ENCODE measurements around the gene IFI6.
"Not testable (repeated sequence)": the region's sequence is repeated elsewhere in the genome, so short reads cannot be mapped to it uniquely, and the experiment has no call there.

IFI6 gene, protein sequence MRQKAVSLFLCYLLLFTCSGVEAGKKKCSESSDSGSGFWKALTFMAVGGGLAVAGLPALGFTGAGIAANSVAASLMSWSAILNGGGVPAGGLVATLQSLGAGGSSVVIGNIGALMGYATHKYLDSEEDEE

DNA sequence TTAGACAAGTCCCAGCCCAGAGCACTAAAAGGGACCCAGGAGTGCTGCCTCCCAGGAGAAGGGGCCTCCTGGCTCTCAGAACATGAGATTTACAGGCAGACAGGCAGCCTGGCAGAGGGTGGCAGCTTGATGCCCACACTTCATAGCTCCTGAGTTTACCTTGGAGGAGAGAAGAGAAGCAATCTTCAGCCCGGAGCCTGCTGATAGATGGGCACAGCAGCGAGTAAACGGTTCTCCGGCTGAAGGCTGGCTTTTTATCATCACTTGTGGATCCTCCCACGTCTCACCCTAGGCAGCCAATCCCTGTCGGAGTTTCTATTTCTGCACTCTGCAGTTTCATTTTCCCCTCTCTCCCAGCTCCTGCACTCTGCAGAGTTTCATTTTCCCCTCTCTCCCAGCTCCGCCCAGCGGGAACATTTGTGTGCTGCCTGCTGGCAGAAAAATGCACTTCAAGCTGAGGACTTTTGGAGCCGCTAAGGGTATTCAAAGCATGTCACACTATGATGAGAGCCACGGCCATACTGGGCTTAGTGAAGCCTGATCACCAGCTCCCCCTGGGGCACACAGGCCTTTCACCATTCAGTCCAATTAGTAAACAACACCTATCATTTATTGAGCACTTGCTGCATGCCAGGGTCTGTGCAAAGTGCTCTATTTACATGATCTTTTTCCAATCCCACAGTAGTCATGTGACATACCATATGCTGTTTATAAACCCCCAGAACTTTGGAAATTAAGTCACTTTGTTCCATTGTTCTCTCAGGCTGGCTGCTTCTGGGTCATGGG is at the start of gene IFI6:
Gene IFI6 (minus strand): TSS at position 229 of the 786 bp plus-strand sequence. CDS start 2,878 bp downstream, outside the sequence.
- DNase-seq, result peak; percentile 93

DNA sequence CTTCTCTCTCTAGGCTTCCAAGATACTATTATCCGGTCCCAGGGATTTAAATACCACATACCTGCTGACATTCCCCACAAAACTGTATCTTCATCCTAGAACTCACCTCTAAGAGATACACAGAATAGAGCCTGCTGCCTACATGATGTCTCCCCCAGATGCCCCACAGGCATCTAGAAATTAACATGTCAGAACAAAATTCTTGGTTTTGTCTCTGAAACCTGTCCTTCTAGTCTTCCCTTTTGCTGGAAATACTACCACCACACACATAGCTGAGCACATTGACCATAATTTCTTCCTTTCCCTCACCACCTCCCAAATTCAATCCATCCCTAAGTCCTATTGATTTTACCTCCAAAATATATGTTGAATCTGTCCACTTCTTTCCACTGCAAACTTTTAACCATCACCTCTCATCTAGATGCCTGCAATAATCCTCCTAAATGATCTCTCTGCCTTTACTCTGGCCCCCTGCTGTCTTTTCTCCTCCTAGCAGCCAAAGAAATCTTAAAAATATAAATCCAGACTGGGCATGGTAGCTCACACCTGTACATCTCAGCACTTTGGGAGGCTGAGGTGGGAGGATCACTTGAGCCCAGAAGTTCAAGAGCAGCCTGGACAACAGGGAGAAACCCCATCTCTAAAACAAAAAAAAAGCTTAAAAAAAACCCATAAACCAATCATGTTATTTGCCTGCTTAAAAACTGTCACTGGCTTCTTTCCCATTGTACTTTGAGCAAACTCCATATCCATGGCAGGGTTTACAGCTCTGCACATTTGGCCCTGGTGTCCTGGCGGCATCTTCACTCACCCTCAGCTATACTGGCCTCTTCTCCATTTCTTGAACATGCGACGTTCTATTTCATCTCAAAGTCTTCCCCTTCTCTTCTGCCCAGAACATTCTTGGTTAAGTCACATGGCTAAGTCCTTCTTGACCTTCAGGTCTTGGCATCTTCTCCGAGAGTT is 47.6 kb upstream of the IFI6 start:
- no peak for DNase-seq

DNA sequence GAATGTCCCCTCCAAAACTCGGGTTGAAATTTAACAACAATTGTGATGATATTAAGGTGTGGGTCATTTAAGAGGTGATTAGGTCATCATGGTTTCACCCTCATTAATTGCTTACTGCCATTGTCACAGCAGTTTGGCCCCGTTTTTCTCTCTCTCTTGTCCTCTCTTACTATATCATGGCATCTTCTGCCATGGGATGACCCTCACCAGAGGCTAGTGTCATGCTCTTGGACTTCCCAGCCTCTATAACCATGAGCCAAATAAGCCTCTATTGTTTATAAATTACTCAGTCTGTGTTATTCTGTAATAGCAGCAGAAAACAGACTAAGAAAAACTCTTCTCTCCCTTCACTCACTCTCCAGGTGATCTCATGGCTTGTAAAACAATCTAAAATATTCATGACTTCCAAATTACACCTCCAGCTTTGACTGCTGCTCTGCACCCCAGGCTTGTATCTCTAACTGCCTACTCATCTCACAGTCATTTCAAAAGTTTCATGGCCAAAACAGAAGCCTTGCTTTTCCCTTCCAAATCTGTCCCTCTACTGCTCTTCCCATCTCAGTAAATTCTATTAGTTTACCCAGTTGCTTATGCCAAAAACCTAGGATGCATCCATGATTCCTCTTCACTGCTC is 44.4 kb upstream of the IFI6 start:
- DNase-seq, result no peak

DNA sequence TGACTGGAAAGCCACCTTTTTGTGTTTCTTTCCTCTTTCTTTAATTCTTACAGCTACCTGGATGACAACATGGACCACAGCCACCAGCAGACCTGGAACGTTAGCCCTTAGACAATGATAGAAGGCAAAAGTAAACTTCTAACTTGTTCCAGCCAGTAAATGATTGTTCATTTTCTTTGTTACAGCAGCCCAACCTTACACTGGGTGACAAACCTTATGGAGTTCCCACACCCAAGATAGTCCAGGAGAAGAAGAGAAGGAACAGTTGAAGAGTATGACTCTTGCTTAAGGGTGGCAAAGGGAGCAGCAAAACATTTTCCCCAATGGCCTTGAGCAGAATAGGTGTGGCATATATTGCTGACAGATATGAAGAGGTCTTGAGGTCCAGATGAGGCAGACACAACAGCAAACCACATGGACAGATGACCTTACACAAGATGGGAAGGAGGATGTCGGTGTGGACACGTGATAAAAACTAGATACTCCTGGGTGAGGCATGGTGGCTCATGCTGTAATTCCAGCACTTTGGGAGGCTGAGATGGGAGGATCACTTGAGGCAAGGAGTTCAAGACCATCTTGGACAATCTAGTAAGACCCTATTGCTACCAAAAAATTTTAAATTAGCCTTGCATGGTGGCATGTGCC is 42.0 kb upstream of the IFI6 start:
- no peak for DNase-seq

DNA sequence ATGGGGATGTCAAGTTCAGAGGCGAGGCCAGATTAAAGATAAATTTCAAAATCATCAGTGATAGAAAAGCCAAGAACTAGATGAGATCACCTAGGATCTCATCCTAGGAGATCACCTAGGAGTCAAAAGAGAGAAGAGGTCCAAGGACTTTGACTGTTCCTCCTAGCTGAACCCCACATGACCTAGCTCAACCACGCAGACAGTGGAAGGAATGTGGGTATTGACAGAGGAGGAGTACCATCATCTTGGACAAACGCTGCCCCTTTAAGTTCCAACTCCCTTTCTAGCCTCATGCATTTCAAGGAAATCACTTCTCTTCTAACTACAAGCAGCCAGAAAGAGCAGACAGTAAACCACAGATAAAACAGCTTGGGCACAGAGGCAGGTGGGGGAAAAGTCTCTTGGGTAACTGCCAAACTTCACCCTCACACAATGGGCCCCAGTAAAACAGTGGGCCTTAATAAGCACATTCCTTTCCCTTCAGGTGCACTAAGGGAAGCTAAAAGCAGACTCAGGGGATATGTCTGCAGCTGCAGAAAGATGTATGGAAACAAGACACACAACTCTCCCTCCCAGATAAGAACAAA is 41.2 kb upstream of the IFI6 start:
- no peak for DNase-seq

DNA sequence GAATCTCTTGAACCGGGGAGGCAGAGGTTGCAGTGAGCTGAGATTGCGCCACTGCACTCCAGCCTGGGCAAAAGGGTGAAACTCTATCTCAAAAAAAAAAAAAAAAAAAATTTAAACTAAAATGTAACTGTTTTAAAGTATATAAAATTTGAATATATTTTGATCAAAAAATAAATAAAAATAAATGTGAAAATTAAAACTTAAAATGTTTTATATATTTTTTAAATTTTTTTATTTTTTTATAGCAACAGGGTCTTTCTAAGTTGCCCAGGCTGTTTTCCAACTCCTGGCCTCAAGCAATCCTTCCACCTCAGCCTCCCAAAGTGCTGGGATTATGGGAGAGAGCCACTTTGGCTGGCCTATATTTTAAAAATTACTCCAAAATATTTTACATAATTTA is 38.6 kb upstream of the IFI6 start:
- DNase-seq, result no peak

DNA sequence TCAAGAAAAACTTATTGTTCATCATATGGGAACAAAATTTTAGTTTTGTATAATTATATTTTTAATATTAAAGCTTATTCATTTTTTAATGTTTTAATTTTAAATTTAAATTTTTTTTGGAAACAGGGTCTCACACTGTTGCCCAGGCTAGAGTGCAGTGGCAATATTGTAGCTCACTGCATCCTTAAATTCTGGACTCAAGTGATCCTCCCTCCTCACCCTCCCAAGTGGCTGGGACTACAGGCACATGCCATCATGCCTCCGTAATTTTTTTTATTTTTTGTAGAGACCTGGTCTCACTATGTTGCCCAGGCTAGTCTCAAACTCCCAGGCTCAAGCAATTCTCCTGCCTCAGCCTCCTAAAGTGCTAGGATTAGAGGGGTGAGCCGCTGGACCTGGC is 33.6 kb upstream of the IFI6 start:
- DNase-seq, result no peak

DNA sequence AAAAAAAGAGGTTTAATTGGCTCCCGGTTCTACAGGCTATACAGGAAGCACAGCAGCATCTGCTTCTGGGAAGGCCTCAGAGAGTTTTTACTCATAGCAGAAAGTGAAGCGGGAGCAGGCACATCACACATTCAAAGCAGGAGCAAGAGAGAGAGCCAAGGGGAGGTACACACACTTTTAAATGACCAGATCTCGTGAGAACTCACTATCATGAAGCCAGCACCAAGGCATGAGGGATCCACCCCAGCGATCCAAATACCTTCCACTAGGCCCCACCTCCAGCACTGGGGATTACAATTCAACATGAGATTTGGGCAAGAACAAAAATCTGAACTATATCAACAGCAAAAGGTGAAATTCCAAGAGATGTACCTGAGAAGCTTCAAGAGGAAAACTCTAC is 33.0 kb upstream of the IFI6 start:
- DNase-seq, result no peak

DNA sequence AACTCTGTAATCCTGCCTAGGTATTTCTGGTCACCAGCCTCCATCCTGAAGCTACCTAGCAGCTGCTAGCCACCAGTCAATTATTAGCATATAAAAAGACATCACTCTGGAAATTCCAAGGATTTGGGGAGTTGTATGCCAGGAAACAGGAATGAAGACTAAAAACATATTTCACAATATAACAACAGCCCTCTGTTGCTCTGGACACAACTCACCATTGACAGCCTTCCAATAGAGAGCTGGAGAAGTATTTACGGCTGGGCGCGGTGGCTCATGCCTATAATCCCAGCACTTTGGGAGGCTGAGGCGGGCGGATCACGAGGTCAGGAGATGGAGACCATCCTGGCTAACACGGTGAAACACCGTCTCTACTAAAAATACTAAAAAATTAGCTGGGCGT is 24.8 kb upstream of the IFI6 start:
- DNase-seq, result not testable (repeated sequence)

DNA sequence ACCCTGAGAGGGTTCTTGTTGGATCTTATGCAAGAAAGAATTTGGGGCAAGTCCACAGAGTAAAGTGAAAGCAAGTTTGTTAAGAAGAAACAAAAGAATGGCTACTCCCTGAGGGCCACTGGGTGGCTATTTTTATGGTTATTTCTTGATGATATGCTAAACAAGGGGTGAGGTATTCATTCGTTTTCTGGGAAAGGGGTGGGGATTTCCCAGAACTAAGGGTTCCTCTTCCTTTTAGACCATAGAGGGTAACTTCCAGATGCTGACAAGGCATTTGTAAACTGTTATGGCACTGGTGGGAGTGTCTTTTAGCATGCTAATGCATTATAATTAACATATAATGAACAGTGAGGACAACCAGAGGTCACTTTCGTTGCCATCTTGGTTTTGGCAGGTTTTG is 18.2 kb upstream of the IFI6 start:
- DNase-seq, result no peak

DNA sequence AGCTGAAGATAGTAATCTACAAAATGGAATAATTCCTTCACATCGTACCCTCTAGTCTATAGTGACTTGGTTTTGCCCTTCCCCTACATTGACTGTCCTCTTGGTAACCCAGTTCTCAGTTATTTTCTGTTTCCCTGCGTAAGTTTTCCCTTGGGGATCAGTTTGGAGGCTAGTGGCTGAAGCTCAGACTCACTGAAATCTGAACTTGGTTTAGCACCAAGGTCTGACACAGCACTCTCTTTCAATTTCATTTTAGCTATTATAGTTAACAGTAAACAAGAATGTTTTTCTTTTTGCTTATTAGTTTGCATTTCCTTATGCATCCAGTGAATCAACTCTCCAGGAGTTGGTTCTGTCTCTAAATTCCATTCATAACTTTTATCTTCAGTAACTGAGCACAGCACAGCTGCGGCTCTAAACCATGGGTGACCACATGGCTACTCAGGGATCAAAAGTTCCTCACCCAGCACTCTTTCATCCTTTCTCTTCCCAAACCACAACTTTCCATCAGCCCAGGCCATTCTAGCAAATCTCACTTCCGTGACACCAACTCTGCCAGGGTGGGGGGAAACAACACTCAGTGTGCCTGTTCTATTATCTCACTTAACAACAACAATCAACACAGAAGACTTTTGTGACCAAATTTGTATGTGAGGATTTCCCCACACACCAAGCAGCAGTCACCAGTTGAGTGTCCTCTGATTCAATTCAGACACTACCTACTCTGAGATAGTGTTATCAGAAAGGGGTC is 17.6 kb upstream of the IFI6 start:
- no peak for DNase-seq

DNA sequence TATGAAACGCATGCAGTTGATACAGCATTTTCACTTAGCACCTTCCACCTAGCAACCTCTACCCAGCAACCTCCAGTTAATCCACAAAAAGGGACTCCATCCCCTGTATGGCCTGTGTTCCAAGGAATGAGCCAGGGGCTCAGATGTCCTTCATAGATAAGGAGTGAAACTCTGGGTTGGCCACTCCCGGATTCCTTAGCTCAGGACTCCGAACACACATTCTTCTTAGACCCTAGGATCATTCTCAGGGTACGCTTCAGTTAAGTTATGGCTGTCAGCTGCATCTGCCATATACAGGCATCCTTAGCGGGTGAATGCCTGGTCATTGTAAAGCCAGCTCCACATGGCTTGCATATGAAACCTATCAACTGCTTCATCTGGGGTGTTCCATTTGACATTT is 15.9 kb upstream of the IFI6 start:
- DNase-seq, result no peak

DNA sequence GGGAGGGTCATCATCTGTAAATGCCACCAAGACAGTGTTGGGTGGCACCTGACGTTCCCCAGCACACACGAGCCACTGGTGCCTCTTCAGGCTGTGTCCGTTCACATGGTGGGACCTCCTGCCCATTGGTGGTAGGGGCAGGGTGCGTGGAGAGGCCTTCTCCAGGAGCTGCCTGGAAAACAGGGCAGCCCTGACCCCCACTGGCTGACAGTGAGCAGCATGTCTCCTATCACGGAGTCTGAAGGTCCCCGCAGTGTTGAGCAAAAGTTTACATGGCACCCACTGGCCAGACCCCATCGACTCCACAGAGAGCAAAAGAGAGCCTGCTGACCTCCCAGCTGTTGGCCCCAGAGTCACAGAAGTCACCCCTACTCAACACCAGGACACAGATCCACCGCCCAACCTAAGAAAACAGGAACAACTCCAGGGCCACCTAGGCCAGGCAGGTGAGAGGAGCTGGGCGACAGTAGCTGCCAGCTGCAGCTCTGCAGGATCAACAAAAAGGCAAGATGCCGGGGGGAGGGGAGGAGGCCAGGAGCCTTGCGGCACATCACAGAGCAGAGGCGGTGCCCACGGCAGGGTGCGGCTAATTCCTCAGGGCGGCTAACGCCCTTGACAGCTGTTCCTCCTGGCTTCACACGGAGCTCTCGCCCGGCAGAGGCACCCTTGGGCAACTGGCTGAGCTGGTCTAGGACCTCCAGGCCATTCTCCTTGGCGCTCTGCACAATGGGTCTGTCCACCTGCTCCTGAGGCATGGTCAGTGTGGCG is 14.4 kb upstream of the IFI6 start:
- peak; percentile 33 for DNase-seq

DNA sequence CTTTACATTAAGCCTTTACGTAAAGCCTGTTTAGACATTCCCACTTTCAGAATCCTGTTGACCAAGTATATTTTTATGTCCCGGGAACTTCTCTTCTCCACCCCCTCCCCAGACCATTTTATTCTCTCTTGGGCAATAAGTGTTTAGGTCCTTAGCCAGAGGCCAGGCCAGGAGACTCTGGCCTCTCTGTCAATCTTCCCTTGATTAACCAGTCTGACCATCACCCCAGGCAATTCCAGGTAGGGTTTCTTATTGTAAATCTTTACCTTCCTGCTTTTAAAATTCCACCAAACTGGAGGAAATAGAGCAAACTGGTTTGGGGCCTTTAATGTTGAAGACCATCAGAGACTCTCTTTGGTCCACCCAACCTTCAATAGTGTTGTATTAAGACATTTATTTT is 12.2 kb upstream of the IFI6 start:
- no peak for DNase-seq

DNA sequence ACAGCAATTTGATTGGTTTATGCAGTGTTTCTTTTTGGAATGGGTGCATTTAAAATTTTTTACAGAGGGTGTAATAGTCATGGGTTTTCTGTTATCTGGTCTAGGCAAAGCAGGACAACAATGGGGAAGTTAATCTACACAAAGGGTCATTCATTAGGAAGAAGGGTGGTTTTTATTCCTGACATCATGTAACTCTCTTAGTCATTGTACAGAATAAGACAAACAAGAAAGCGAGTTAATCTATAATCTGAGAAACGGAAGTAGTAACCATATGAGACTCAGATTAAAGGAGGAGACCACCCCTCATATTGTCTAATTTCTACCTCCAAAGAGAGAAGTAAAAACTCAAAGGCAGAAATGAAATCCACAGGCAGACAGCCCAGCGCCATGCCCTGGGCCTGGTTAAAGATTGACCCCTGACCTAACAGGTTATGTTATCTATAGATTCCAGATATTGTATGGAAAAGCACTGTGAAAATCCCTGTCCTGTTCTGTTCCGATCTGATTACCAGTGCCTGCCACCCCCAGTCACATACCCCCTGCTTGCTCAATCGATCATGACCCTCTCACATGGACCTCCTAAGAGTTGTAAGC is 10.5 kb upstream of the IFI6 start:
- DNase-seq, result no peak

DNA sequence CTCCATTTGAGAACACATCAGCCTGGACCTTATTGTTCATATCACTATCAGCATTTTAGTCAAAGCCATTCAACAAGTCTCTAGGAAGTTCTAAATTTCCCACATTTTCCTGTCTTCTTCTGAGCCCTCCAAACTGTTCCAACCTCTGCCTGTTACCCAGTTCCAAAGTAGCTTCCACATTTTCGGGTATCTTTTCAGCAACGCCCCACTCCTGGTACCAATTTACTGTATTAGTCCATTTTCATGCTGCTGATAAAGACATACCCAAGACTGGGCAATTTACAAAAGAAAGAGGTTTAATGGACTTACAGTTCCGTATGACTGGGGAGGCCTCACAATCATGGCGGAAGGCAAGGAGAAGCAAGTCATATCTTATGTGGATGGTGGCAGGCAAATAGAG is 9.6 kb upstream of the IFI6 start:
- DNase-seq, result not testable (repeated sequence)

DNA sequence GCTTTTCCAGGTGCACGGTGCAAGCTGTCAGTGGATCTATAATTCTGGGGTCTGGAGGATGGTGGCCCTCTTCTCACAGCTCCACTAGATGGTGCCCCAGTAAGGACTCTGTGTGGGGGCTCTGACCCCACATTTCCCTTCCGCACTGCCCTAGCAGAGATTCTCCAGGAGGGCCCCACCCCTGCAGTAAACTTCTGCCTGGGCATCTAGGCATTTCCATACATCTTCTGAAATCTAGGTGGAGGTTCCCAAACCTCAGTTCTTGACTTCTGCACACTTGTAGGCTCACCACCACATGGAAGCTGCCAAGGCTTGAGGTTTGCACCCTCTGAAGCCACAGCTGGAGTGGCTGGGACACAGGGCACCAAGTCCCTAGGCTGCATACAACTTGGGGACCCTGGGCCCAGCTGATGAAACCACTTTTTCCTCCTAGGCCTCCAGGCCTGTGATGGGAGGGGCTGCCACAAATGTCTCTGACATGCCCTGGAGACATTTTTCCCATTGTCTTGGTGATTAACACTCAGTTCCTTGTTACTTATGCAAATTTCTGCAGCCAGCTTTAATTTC is 8.3 kb upstream of the IFI6 start:
- not testable (repeated sequence) for DNase-seq

DNA sequence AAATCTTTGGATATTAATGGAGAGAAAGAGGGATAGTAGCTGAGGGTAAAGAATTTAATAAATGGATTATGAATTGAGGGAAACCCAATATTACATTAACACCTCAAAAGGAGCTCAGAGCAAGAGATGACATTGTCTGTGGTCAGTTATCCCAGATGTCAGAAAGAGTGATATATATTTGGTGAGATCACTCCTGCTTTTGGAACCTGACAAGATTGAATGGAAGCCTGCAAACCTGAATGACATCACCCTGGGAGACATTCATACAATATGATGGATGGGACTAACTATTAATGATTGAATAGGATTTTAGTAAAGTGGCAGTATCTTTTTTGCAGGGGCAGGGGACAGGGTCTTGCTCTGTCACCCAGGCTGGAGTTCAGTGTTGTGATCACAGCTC is 6.8 kb upstream of the IFI6 start:
- no peak for DNase-seq

DNA sequence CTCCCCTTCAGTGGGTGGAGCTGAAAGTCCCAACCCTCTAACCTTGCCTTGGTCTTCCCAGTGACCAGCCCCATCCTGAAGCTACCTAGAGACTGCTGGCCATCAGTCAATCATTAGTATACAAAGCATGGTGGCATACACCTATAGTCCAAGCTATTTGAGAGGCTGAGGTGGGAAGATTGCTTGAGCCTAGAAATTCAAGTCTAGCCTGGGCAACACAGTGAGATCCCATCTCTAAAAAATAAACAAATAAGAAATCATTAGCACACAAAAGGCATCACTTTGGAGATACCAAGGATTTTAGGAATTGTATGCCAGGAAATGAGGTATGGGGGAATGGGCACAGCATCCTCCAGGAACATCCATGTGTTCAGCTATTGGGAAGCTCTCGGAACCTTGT is 4.4 kb upstream of the IFI6 start:
- DNase-seq, result no peak

DNA sequence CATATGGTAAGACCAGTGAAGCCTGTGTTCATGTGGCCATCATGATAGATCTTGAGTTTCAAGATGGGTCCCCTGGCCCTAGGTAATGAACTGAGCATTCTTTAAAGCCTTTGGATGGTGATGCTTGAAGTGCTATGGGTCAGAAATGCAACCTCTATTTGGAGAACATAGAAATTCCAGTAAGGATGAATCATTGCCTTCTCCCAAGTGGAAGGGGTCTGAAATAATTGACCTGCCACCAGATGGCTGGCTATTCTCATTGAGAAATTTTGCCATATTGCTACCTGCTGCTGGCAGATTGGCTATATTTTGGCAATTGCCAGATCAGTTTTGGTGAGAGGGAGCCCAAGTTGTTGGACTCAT is 739 bp upstream of the IFI6 start:
- DNase-seq, result no peak

All from SHP77 treated with DMSO at 0.1 percent for 48 hours (cell line).